Activated T-helper 9 cell treated with anti-CD3 and anti-CD28 coated beads, Interleukin-2, amount 50 U/mL, for 16 hours (primary cell): Measurements from ENCODE around the gene NISCH.

Experiments
- DNase-seq: peaks from one replicate; pipeline ENCODE4 v3.0.0-alpha.2; 2020; ENCODE audit warnings: low read depth

NISCH gene

GRCh38 chr3:52435246-52436101 is 19.9 kb upstream of the NISCH start:
- no peak for DNase-seq

GRCh38 chr3:52436500-52437149 is 18.8 kb upstream of the NISCH start:
- no peak for DNase-seq

GRCh38 chr3:52437326-52438103 is 17.9 kb upstream of the NISCH start:
- DNase-seq = no peak

DNA sequence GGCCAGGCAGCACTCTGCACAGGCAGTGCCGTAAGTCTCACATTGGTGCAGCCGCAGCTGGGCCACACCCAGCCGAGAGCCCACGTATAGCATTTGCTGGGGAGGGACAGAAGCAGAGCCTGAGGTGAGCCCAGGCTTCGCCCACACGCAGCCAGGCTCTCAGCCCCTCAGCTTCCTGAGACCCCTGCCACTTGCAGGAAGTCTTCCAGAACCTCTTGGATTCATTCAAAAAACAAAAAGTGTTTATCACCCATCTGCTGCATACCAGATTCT is 17.4 kb upstream of the NISCH start:
- no peak for DNase-seq

GRCh38 chr3:52438579-52439425 is 16.6 kb upstream of the NISCH start:
- no peak for DNase-seq

DNA sequence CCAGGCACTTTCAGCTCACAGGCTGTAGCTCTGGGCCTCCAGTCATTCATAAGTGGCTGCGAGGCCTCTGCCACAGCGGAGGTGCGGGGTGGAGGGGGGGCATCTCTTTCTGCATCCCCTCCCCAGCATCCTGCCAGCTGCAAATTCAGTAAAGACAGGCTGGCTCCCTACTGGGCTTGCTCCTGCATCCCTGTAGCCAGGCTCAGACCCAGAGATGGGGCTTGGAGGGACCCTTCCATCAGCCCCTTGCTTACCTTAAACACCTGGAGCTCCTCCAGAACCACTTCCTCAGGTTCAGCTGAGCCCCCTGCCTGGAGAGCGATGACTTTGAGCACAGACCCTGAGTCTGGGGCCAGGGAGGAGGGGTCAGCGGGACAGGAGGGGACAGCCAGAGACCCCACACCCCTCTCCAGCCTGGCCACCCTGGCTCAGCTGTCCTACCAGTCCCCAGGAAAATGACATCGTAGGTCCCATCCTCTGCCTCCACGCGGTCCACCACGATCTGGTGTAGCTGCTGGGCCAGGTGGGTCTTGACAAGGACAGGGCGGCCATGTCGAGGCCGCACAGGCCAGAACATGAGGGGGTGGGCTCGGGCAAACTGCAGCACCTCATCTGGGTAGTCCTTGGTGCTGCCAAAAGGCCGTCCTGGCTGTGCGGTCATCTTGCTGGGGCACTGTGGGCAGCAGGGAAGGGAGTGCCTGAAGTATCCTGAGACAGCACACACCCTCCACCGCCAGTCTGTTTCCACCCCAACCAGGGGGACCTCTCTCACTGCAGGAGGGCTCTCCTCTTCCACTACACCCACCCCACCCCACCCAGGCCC is 15.8 kb upstream of the NISCH start:
- DNase-seq = no peak

- no peak for DNase-seq
These were observed 15.2 kb upstream of the NISCH start for GRCh38 chr3:52440249-52440551.

- no peak for DNase-seq
These were observed 14.7 kb upstream of the NISCH start for GRCh38 chr3:52440671-52441070.

GRCh38 chr3:52441091-52441771 is 14.2 kb upstream of the NISCH start:
- no peak for DNase-seq

GRCh38 chr3:52441772-52442332 is 13.6 kb upstream of the NISCH start:
- DNase-seq = no peak

- DNase-seq = no peak
These were observed 12.8 kb upstream of the NISCH start for GRCh38 chr3:52442409-52443267.

GRCh38 chr3:52443268-52443610 is 12.2 kb upstream of the NISCH start:
- DNase-seq = no peak

DNA sequence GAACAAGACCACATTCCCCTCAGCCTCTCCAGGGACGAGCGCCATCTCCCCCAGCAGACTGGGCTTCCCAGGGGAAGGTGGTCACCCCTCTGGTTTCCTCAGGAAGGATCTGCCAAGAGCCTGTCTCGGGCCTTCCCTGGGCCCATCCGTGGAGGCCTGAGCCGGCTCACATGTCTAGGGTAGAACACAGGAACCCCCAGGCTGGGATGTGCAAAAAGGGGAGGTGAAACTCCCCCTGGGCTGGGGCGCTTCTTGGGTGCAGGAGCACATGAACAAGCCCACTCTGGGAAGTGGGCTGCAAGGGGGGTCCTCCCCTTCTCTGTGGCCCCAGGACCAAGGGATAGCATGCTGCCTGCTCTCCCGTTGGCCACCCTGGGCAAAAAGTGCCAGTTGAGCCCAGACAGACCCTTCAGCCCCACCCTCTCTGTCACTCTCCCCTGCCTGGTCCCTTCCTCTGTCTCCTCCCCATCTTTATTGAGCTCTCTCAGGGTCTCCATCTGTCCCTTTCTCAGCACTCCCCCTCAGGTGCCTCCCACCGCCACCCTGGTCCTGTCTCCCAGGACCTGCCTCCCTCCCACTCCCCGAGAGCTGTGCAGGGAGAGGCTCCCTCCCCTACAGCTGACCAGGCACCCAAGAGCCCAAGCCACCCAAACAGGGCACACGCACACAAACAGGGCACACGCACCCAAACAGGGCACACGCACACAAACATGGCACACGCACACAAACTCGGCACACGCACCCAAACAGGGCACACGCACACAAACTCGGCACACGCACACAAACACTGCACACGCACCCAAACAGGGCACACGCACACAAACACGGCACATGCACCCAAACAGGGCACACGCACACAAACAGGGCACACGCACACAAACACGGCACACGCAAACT is 11.4 kb upstream of the NISCH start:
- DNase-seq = no peak

DNA sequence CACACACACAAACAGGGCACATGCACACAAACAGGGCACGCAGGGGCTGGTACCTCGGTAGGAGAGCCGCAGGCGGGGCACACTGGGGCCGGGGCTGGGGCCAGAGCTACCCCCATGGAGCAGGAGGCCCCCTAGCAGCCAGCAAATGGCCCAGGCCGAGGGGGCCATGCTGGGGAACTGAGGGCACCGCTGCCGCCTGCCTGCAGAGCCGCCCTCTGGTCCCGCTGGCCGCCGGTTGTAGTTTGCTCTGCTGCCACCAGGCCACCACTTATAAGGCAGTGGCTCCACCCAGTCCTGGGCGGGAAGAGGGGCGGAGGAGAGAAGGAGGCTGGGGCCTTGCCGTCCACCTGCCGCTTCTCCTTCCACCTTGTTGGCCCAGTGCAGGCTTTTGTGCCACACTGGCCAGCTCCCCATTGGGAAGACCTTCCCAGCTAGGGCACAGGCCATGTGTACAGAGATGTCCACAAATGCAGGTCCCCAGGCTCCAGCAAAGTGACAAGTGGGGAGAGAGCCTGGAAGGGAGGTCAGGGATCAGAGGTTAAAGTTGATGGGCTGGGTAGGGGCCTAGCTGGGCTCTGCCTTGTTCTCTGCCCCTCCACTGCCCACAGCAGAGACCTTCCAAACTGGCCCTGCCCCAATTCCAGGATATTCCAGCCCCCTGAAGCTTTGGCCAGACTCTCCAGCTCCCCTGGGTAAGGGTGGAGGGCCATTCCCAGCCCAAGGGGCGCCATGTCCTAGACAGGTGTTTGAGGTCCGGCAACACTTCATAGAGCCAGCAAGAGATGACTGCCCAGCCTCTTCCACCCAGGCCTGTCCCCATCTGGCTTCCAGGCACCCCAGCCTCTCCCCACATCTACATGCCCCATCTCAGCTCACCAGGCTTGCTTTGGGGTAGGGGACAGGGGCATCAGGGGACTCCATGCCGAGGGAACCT is 10.3 kb upstream of the NISCH start, which contains the start of gene SEMA3G:
TSS of gene SEMA3G (minus strand) at position 244 of the 934 bp plus-strand sequence. CDS start at position 168, 76 bp downstream.
- DNase-seq = peak; percentile 58

GRCh38 chr3:52446042-52446441 is 9.4 kb upstream of the NISCH start:
- no peak for DNase-seq

DNA sequence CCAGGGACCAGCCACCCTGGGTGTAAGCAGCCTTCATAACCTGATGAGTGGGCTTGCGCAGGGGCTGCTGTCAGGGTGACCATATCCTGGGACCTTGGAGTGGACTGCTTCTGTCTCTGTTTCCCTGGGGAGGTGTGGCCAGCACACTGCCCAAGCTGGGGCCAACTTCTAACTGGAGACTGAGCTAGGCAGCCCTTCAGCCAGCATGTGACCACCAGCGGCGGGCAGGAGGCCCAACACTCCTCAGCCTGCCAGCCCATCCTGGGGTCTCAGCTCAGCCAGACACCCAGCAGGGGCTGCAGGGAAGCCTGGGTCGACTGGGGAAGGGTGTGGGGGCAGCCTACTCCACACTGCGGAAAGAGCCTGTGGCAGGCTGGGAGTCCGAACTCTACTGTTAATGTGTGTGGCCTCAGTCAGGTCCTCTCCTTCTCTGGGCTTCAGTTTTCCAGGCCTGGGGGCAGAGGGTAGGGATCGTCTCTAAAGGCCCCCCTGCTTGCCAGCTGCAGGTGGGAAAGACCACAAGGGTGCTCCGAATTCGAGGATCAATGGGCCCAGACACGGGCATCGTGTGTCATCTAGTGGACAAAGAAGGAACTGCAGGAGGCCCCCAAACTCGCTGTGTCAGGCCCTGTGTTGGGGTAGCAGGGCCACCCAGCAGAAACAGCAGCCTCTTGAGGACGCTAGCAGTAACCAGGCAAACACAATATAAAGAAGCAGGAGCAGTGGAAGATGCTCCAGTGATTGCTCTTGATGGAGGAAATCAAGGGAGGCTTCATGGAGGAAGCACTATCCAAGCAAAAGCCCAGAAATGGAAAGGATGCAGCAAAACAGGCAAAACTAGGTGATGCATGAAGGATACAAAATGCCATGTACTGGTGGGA is 8.5 kb upstream of the NISCH start:
- peak; percentile 51 for DNase-seq
